Sigmoid colon (tissue), 7 donors: ENCODE results near the gene SOCS1. TPM values are rescaled to one million over a fixed set of nuclear protein-coding genes. Genes with fewer than 3 reads are reported as not detected.

Source experiments
- DNase-seq: peaks from one replicate; pipeline ENCODE4 v3.0.0-alpha.2; 2019
- H3K27ac ChIP-seq, 4 donors: fragments of 200-600 bp; sonication (generic); one replicate each; pipeline ENCODE4 v1.5.1; 2016 to 2019; ENCODE audit warnings: mild to moderate bottlenecking in 1 of 4
- H3K27me3 ChIP-seq, 3 donors: fragments of 200-600 bp; sonication (generic); one replicate each; pipeline ENCODE4 v1.5.1; 2019; ENCODE audit warnings: mild to moderate bottlenecking in 1 of 3
- H3K36me3 ChIP-seq, 4 donors: fragments of 200-600 bp; sonication (generic); one replicate each; pipeline ENCODE4 v1.5.1; 2016 to 2019
- H3K4me1 ChIP-seq, 4 donors: fragments of 200-600 bp; sonication (generic); one replicate each; pipeline ENCODE4 v1.5.1; 2017 to 2019
- H3K4me3 ChIP-seq, 4 donors: fragments of 200-600 bp; sonication (generic); one replicate each; pipeline ENCODE4 v1.5.1; 2017 to 2019; ENCODE audit warnings: mild to moderate bottlenecking in 2 of 4, moderate library complexity in 1 of 4
- H3K9me3 ChIP-seq, 4 donors: fragments of 200-600 bp in 3 of 4; sonication (generic) in 3 of 4; one replicate each; pipeline versions ENCODE4 v1.5.1 to v1.6.1; 2013 to 2019
- EP300 ChIP-seq, 4 donors: sonication (generic); formaldehyde crosslinking; IDR thresholded peaks; one replicate each; pipeline ENCODE4 v1.6.1; 2017; ENCODE audit warnings: antibody characterized with exemption in 4 of 4
- POLR2A ChIP-seq, 2 donors: fragments of 450-650 bp; IDR thresholded peaks; one replicate each; pipeline ENCODE4 v1.6.1; 2016; ENCODE audit warnings: antibody characterized with exemption in 2 of 2, mild to moderate bottlenecking in 2 of 2, moderate library complexity in 2 of 2
- POLR2AphosphoS5 ChIP-seq, 4 donors: sonication (generic); formaldehyde crosslinking; IDR thresholded peaks; one replicate each; pipeline ENCODE4 v1.6.1; 2017; ENCODE audit warnings: antibody characterized with exemption in 4 of 4
- WGBS, 2 donors: extraction: QIAGEN DNeasy Blood & Tissue Kit; methylation state at CpG; one replicate each; pipeline ENCODE4 v1.1.7; 2013; 5-methylcytosine and 5-hydroxymethylcytosine counted together
- intact Hi-C: fragments of 100-400 bp; cut with DNase I; formaldehyde crosslinking; loops from one replicate; pipeline ENCODE4 v1.15.1; 2023
- polyA plus RNA-seq, 3 donors: library from polyadenylated mRNA; stranded (reverse); fragments of 200-250 nt; gene quantifications; one replicate each; pipeline ENCODE4 v1.2.3, GENCODE V29; 2013
- total RNA-seq, 4 donors: library from RNA; depleted of rRNA; stranded (reverse); fragments of >200 nt; gene quantifications; one replicate each; pipeline ENCODE4 v1.1.0, GENCODE V29; 2016
- TF ChIP-seq, protein P1 (sequence below), 4 experiments: fragments of 450-650 bp in 3 of 4; fragments of 200-600 bp in 1 of 4; IDR thresholded peaks; one replicate each; pipeline ENCODE4 v1.5.1; 2016 to 2019; ENCODE audit warnings: antibody characterized with exemption in 4 of 4, mild to moderate bottlenecking in 3 of 4, moderate library complexity in 2 of 4
- donor health status: healthy with polysubstance abuse.
- donor health status: Bipolar disorder and iron deficiency.
- donor health status: healthy.

The SOCS1 gene
- total and polyA plus RNA-seq, 7 donors, result 0.66 to 26.4 (median 4.3) TPM; not detected in 1

- no peaks in the 10 kb centered on the region for H3K36me3 ChIP-seq
- no peak overlapping the region for H3K27ac ChIP-seq
- no peaks in the 10 kb centered on the region for H3K9me3 ChIP-seq
- H3K4me1 ChIP-seq, result peaks cover 0 to 5% (median 0%) of the 10 kb centered on the region in 4 donors
- WGBS, 2 donors, result 81 to 84% methylated on average over 10 of the region's 10 CpGs
- no peaks in the 10 kb centered on the region for H3K27me3 ChIP-seq
- no peak overlapping the region for H3K4me3 ChIP-seq
- TF ChIP-seq POLR2AphosphoS5 (IDR thresholded peaks at IDR 0.05) (no peak), EP300 (IDR thresholded peaks at IDR 0.05) (no peak), POLR2A (IDR thresholded peaks at IDR 0.05) (no peak)
- TF ChIP-seq, protein P1, sequence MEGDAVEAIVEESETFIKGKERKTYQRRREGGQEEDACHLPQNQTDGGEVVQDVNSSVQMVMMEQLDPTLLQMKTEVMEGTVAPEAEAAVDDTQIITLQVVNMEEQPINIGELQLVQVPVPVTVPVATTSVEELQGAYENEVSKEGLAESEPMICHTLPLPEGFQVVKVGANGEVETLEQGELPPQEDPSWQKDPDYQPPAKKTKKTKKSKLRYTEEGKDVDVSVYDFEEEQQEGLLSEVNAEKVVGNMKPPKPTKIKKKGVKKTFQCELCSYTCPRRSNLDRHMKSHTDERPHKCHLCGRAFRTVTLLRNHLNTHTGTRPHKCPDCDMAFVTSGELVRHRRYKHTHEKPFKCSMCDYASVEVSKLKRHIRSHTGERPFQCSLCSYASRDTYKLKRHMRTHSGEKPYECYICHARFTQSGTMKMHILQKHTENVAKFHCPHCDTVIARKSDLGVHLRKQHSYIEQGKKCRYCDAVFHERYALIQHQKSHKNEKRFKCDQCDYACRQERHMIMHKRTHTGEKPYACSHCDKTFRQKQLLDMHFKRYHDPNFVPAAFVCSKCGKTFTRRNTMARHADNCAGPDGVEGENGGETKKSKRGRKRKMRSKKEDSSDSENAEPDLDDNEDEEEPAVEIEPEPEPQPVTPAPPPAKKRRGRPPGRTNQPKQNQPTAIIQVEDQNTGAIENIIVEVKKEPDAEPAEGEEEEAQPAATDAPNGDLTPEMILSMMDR (IDR thresholded peaks at IDR 0.05), result no peak
- intact Hi-C loops, result no loop called here
- DNase-seq, result no peak
Observed at GRCh38 chr16:11239644-11240632, 16.1 kb downstream of the SOCS1 start.

DNA sequence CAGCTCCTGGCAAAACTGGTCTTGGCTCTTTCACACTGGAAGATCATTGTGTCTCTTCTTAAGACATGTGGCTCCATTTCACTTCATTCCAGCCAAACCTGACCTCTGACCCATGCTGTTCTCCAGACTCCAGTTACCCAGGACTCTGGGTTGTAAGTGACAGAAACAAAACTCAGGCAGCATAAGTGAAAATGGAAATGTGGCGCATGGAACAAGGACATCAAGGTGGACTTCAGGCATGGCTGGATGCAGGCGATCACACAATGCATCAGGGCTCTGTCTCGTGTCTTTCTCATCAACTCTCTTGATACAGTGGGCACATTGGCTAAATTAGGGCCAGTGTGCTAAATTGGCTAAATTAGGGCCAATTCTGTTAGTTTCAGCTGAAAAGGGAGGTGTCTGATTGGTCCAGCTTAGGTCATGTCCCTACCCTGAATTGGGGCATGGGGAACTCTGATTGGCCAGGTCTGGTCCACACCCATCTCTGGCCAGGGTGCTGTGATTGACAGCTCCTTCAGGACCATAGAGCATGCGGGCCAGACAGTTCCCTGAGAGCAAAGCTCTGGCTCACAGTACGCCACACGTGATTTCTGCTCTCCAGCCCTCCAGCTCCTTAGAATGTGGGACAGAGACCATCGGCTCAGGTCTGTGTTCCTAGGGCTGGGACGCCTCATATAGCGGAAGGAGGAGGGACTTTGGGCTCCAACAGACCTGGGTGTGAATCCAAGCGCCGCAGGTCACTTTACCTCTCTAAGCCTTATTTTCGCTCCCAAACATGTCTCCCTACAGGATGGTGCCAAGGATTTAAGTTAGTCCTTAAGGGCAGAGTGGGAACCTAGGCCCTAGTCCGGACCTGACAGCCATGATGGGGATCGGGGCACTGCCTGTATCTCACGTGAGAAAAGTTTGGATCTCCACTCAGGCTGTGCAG is 17.5 kb downstream of the SOCS1 start:
- Histone ChIP-seq H3K4me1 (peaks cover 0 to 5% (median 0%) of the 10 kb centered on the region in 4 donors), H3K27me3 (no peaks in the 10 kb centered on the region), H3K27ac (no peak overlapping the region), H3K9me3 (no peaks in the 10 kb centered on the region), H3K36me3 (no peaks in the 10 kb centered on the region), H3K4me3 (no peak overlapping the region)
- intact Hi-C loops, result no loop called here
- TF ChIP-seq EP300 (IDR thresholded peaks at IDR 0.05), result no peak
- TF ChIP-seq, protein P1 (IDR thresholded peaks at IDR 0.05), result no peak
- no peak for TF ChIP-seq POLR2AphosphoS5 (IDR thresholded peaks at IDR 0.05)
- TF ChIP-seq POLR2A (IDR thresholded peaks at IDR 0.05), result no peak
- WGBS, 2 donors, result 97% methylated on average over 15 of the region's 15 CpGs
- no peak for DNase-seq

DNA sequence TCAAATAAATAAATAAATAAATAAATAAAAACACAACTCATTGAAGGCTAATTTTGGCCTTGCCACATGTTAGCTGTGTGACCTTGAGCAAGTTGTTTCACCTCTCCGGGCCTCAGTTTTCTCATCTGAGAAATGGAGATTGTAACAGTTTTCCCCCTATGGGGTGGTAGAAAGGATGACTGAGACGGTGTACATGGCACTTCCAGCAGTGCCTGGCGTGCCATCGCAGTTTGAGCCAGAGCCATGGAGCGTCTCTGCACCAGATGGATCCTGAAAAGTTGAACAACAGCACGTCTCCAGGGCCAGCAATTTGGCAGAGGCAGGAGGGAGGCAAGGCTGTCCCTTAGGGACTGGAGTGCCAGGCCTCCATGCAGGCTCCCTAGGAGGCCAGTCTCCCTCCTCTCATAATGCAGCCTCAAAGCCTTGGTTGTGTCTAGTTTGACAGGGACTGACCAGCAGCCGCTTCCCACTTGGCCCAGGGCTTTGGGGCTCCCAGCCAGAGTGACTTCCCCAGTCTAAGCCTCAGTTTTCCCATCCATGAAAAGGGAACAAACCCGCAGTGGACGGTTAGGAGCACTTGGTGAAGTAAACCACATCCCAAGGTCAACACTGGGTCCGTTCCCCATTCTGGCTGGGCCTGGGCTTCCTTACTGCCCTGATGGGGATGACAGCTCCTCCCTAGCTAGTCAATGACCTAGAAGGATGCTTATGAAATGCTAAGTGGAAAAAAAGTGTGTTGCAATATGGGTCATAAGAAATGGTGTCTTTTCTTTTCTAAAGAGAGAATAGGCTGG is 19.3 kb downstream of the SOCS1 start:
- 81 to 88% methylated on average over 10 of the region's 10 CpGs for WGBS, 2 donors
- H3K36me3 ChIP-seq, result no peaks in the 10 kb centered on the region

DNA sequence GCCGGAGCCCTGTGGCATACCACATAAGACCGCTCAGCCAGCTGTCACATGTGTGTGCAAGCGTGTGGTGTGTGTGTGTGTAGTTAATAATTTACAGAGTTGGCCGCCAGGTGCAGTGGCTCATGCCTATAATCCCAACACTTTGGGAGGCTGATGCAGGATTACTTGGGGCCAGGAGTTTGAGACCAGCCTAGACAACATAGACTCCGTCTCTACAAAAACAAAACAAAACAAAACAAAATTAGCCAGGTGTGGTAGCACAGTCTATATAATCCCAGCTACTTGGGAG is 20.4 kb downstream of the SOCS1 start:
- no peaks in the 10 kb centered on the region for H3K27me3 ChIP-seq
- DNase-seq, result no peak

More for the DNA sequence above, 19.3 kb downstream of the SOCS1 start:
- H3K4me3 ChIP-seq, result no peak overlapping the region
- intact Hi-C loops, result no loop called here
- H3K4me1 ChIP-seq, result peaks cover 0 to 12% (median 0%) of the 10 kb centered on the region in 4 donors
- TF ChIP-seq POLR2AphosphoS5 (IDR thresholded peaks at IDR 0.05) (no peak), EP300 (IDR thresholded peaks at IDR 0.05) (no peak), POLR2A (IDR thresholded peaks at IDR 0.05) (no peak)
- TF ChIP-seq, protein P1 (IDR thresholded peaks at IDR 0.05), result no peak
- H3K27ac ChIP-seq, result no peak overlapping the region
- DNase-seq, result no peak
- H3K9me3 ChIP-seq, result no peaks in the 10 kb centered on the region
- H3K27me3 ChIP-seq, result no peaks in the 10 kb centered on the region

More for the DNA sequence above, 20.4 kb downstream of the SOCS1 start:
- Histone ChIP-seq H3K27ac (no peak overlapping the region), H3K4me3 (no peak overlapping the region), H3K36me3 (no peaks in the 10 kb centered on the region), H3K9me3 (no peaks in the 10 kb centered on the region), H3K4me1 (peaks cover 0 to 10% (median 0%) of the 10 kb centered on the region in 4 donors)
- TF ChIP-seq, protein P1 (IDR thresholded peaks at IDR 0.05), result no peak
- TF ChIP-seq POLR2AphosphoS5 (IDR thresholded peaks at IDR 0.05), result no peak
- no peak for TF ChIP-seq EP300 (IDR thresholded peaks at IDR 0.05)
- TF ChIP-seq POLR2A (IDR thresholded peaks at IDR 0.05), result no peak
- 14 to 53% methylated on average over 5 of the region's 5 CpGs for WGBS, 2 donors
- intact Hi-C loops, result no loop called here
